B cell (primary cell): Measurements from ENCODE around the gene LYG1. TPM values are rescaled to one million over a fixed set of nuclear protein-coding genes. Genes with fewer than 3 reads are reported as not detected.

ENCODE experiments used
- ATAC-seq: fragments of 200-7000 bp; cut with Tn5 transposase; one replicate; pipeline ENCODE4 v1.10.0; 2021; ENCODE audit warnings: low read depth, mild to moderate bottlenecking, moderate number of reproducible peaks, moderate library complexity
- CTCF ChIA-PET: fragments of 350-600 bp; sonication (Branson Sonifier 250); formaldehyde crosslinking; loops from one replicate; lab custom pipeline; 2021; ENCODE audit warnings: antibody characterized with exemption, inconsistent platforms; lab: Charles Lee
- POLR2A ChIA-PET: fragments of 350-600 bp; sonication (Branson Sonifier 250); formaldehyde crosslinking; loops from one replicate; lab custom pipeline; 2021; ENCODE audit warnings: antibody characterized with exemption; lab: Charles Lee
- DNase-seq: peaks from one replicate; pipeline ENCODE4 v3.0.0; 2013
- H2AFZ ChIP-seq: 2 replicates; pipeline ENCODE4 v1.6.1; 2012; ENCODE audit warnings: mild to moderate bottlenecking, low read depth, low read length; ENCODE audit not compliant: insufficient read depth, poor library complexity, severe bottlenecking
- H3K27ac ChIP-seq, 2 donors: 1 replicate in 1 of 2; 2 replicates in 1 of 2; pipeline ENCODE4 v1.5.1; 2012 to 2013; ENCODE audit warnings: low read length in 2 of 2, mild to moderate bottlenecking in 2 of 2, moderate library complexity in 1 of 2
- H3K27me3 ChIP-seq, 4 experiments: fragments of 200-600 bp in 1 of 4; sonication (generic) in 1 of 4; replicated peaks in 1 of 4; 1 replicate in 2 of 4; 2 replicates in 2 of 4; pipeline versions ENCODE4 v1.6.1 to v1.7.0; 2013 to 2016; ENCODE audit warnings: low read length in 3 of 4, mild to moderate bottlenecking in 2 of 4, mixed read lengths in 1 of 4, moderate library complexity in 1 of 4; ENCODE audit not compliant: insufficient read depth in 4 of 4, control insufficient read depth in 3 of 4; ENCODE audit errors: control extremely low read depth in 1 of 4
- H3K36me3 ChIP-seq, 2 experiments: replicated peaks in 1 of 2; 1 replicate in 1 of 2; 2 replicates in 1 of 2; pipeline versions ENCODE4 v1.6.1 to v1.7.1; 2013; ENCODE audit warnings: low read length in 1 of 2; ENCODE audit not compliant: insufficient read depth in 2 of 2, control insufficient read depth in 1 of 2; ENCODE audit errors: control extremely low read depth in 1 of 2, extremely low read depth in 1 of 2
- H3K4me1 ChIP-seq, 2 donors: fragments of 200-600 bp in 1 of 2; sonication (generic) in 1 of 2; 1 replicate in 1 of 2; 2 replicates in 1 of 2; pipeline versions ENCODE4 v1.5.1 to v1.6.1; 2013 to 2017; ENCODE audit warnings: low read length in 2 of 2; ENCODE audit not compliant: control insufficient read depth in 2 of 2, insufficient read depth in 2 of 2
- H3K4me2 ChIP-seq: replicated peaks from 2 replicates; pipeline ENCODE3; 2012; ENCODE audit warnings: mild to moderate bottlenecking, low read depth, low read length; ENCODE audit not compliant: poor library complexity, severe bottlenecking
- H3K4me3 ChIP-seq, 5 experiments: fragments of 200-600 bp in 1 of 5; sonication (generic) in 1 of 5; 1 replicate in 3 of 5; 2 replicates in 2 of 5; pipeline versions ENCODE4 v1.5.1 to v1.7.0; 2011 to 2016; ENCODE audit warnings: low read length in 4 of 5, mild to moderate bottlenecking in 4 of 5, low read depth in 2 of 5, control low read depth in 1 of 5, moderate library complexity in 1 of 5; ENCODE audit not compliant: insufficient read depth in 1 of 5; ENCODE audit errors: control extremely low read depth in 1 of 5, extremely low read depth in 1 of 5
- H3K79me2 ChIP-seq: fragments of 200-600 bp; sonication (generic); one replicate; pipeline ENCODE4 v1.6.0; 2016; ENCODE audit warnings: low read length; ENCODE audit not compliant: control insufficient read depth, insufficient read depth
- H3K9ac ChIP-seq: fragments of 200-600 bp; sonication (generic); 2 replicates; pipeline ENCODE4 v1.6.1; 2017; ENCODE audit warnings: mild to moderate bottlenecking, low read length, moderate library complexity
- H3K9me3 ChIP-seq, 3 donors: one replicate each; pipeline versions ENCODE4 v1.6.1 to v1.7.1; 2013; ENCODE audit warnings: low read length in 2 of 3; ENCODE audit not compliant: control insufficient read depth in 2 of 3, insufficient read depth in 1 of 3; ENCODE audit errors: control extremely low read depth in 1 of 3
- H4K20me1 ChIP-seq: 2 replicates; pipeline ENCODE4 v1.6.0; 2012; ENCODE audit warnings: mild to moderate bottlenecking, low read length; ENCODE audit not compliant: insufficient read depth, control insufficient read depth, poor library complexity, severe bottlenecking
- H3K27ac Mint-ChIP-seq: one replicate; pipeline ENCODE4 v1.8.0; 2021; ENCODE audit warnings: mixed read lengths
- H3K27me3 Mint-ChIP-seq: one replicate; pipeline ENCODE4 v1.8.0; 2021; ENCODE audit warnings: mixed read lengths
- H3K4me1 Mint-ChIP-seq: one replicate; pipeline ENCODE4 v1.8.0; 2021; ENCODE audit warnings: mixed read lengths
- H3K4me3 Mint-ChIP-seq: one replicate; pipeline ENCODE4 v1.8.0; 2021; ENCODE audit warnings: mixed read lengths
- H3K9me3 Mint-ChIP-seq: one replicate; pipeline ENCODE4 v1.8.0; 2022; ENCODE audit warnings: mixed read lengths; ENCODE audit not compliant: insufficient read depth
- EZH2 ChIP-seq: IDR thresholded peaks from 2 replicates; pipeline ENCODE4 v1.6.1; 2012; ENCODE audit warnings: borderline replicate concordance, low read depth, mild to moderate bottlenecking, moderate library complexity, low read length; ENCODE audit not compliant: insufficient read depth, poor library complexity, severe bottlenecking
- WGBS: methylation state at CpG from one replicate; pipeline ENCODE4 v1.1.5; 2013; ENCODE audit warnings: missing lambda C conversion rate; ENCODE audit not compliant: insufficient coverage; 5-methylcytosine and 5-hydroxymethylcytosine counted together
- intact Hi-C: fragments of 100-400 bp; cut with micrococcal nuclease; formaldehyde crosslinking; loops from one replicate; pipeline ENCODE4 v1.10.0; 2022
- polyA plus RNA-seq: library from polyadenylated mRNA; depleted of rRNA; stranded (reverse); fragments of >200 nt; gene quantifications from 2 replicates; pipeline ENCODE4 v1.2.3, GENCODE V29; 2012
- total RNA-seq, 2 donors: library from RNA; stranded (reverse); fragments of 120-200 nt in 1 of 2; gene quantifications; 1 replicate in 1 of 2; 2 replicates in 1 of 2; pipeline versions ENCODE4 v1.2.3 to v1.2.4, GENCODE V29; 2013 to 2022
- TF ChIP-seq, protein P1 (sequence below): fragments of 200-600 bp; IDR thresholded peaks from one replicate; pipeline ENCODE4 v1.8.0; 2022; ENCODE audit warnings: antibody characterized with exemption, mild to moderate bottlenecking

The LYG1 gene
- total and polyA plus RNA-seq, 2 donors (not counting 1 experiment from before 2014, with no cell fraction given) = 3.0 to 4.5 TPM

DNA sequence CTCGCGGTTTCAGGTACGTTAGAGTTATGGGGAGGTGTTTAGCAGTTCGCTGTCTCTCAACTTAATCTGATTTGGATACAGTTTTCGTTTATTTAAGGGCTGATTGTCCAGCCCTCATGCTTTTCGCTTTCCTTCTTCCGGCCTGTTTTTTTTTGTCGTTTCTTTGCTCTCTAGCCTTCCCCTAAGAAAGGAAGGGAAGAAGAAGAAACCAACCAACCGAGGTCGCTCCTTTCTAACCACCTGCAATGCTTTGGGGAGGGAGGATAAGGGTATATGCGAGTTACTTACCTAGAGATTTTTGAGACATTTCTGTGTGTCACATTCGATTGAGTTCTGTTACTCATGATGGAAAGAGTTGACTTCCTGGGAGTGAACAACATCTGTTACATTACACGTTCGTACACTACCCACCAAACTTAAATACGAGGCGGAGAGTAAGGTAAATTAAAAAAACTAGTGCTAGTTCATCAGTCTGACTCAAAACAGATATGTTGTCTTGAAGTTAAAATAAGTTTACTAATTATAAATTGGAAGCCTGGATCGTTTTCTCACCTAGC is 37.1 kb upstream of the LYG1 start:
- Mint-ChIP-seq H3K4me1 (peaks cover 26% of the 10 kb centered on the region), H3K9me3 (no peaks in the 10 kb centered on the region), H3K27ac (no peak overlapping the region), H3K27me3 (no peaks in the 10 kb centered on the region), H3K4me3 (no peak overlapping the region)
- TF ChIP-seq, protein P1, sequence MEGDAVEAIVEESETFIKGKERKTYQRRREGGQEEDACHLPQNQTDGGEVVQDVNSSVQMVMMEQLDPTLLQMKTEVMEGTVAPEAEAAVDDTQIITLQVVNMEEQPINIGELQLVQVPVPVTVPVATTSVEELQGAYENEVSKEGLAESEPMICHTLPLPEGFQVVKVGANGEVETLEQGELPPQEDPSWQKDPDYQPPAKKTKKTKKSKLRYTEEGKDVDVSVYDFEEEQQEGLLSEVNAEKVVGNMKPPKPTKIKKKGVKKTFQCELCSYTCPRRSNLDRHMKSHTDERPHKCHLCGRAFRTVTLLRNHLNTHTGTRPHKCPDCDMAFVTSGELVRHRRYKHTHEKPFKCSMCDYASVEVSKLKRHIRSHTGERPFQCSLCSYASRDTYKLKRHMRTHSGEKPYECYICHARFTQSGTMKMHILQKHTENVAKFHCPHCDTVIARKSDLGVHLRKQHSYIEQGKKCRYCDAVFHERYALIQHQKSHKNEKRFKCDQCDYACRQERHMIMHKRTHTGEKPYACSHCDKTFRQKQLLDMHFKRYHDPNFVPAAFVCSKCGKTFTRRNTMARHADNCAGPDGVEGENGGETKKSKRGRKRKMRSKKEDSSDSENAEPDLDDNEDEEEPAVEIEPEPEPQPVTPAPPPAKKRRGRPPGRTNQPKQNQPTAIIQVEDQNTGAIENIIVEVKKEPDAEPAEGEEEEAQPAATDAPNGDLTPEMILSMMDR = no peak
- TF ChIP-seq EZH2 = no peak
- POLR2A ChIA-PET = interaction anchor here (1.5 kb wide), 1 partner anchor 183 kb away, joined by 5 read pairs; the partner anchor contains the start of genes LIPT1 and TSGA10
- intact Hi-C loops = loop anchor here (5.0 kb wide), 2 partner anchors 731 to 909 kb away; partner anchors contain the start of genes COA5 and UNC50
- Histone ChIP-seq H3K27me3 (no peaks in the 10 kb centered on the region), H3K27ac (peak overlapping the region; percentile 90 to 93), H3K4me3 (peak overlapping the region; percentile 69 to 95 (median 81)), H3K4me1 (peaks cover 14 to 31% of the 10 kb centered on the region in 2 donors), H2AFZ (peak overlapping the region; percentile 77), H3K9me3 (no peaks in the 10 kb centered on the region), H3K9ac (peak overlapping the region; percentile 86), H3K79me2 (peaks cover 77% of the 10 kb centered on the region), H3K4me2 (peak overlapping the region; percentile 81), H3K36me3 (peaks cover 0 to 2% of the 10 kb centered on the region in 2 experiments), H4K20me1 (peaks cover 14% of the 10 kb centered on the region)
- CTCF ChIA-PET = interaction anchor here (1.4 to 2.2 kb wide), 3 partner anchors 56 to 197 kb away, joined by 4 to 14 read pairs (median 4); partner anchors contain the start of gene REV1
- DNase-seq (no peak), ATAC-seq (no peak)
- WGBS = no CpG with 5 or more reads among the region's 17 CpGs
